GM12892 (cell line): ENCODE data around the gene FAM185A.
"Not testable (repeated sequence)": the region's sequence is repeated elsewhere in the genome, so short reads cannot be mapped to it uniquely, and the experiment has no call there.

Experiments
- POLR2A ChIP-seq: IDR thresholded peaks from 2 replicates; pipeline ENCODE4 v1.6.1; 2011; ENCODE audit warnings: low read depth, low read length, control low read depth
- POLR2AphosphoS5 ChIP-seq: IDR thresholded peaks from 2 replicates; pipeline ENCODE4 v1.6.1; 2011; ENCODE audit warnings: low read depth, low read length, control low read depth

DNA sequence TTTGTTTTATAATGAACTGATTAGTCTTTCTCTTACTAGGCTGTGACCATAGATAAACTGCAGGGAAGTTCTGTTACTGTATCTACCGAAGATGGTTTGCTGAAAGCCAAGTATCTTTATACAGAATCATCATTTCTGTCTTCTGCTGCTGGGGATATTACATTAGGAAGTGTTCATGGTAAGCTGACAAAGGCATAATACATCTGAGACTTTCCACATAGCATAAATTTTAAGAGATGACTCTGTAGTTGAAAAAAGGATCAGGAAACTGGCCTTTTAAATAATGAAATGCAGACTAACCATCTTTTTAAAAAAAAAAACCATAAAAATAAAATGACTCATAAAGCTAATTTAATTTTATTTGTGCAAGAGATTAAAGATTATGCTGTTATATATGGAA is 12.4 kb downstream of the FAM185A start:
- TF ChIP-seq POLR2AphosphoS5, POLR2A: not testable (repeated sequence)
